Gastroesophageal sphincter (tissue), 4 donors: ENCODE results near the gene NUDT14. TPM values are rescaled to one million over a fixed set of nuclear protein-coding genes. Genes with fewer than 3 reads are reported as not detected.

Source experiments
- ATAC-seq: fragments of 150-250 bp; one replicate; pipeline ENCODE4 v1.9.1; 2016; ENCODE audit warnings: mild to moderate bottlenecking, moderate library complexity
- H3K27ac ChIP-seq, 4 donors: fragments of 200-600 bp; sonication (generic) in 3 of 4; 1 replicate in 3 of 4; 2 replicates in 1 of 4; pipeline ENCODE4 v1.5.1; 2016 to 2019
- H3K27me3 ChIP-seq: fragments of 200-600 bp; sonication (generic); one replicate; pipeline ENCODE4 v1.5.1; 2019
- H3K36me3 ChIP-seq, 2 donors: fragments of 200-600 bp; sonication (generic); one replicate each; pipeline ENCODE4 v1.5.1; 2019; ENCODE audit warnings: control low read depth in 1 of 2
- H3K4me1 ChIP-seq, 3 donors: fragments of 200-600 bp; sonication (generic); 1 replicate in 2 of 3; 2 replicates in 1 of 3; pipeline ENCODE4 v1.5.1; 2016 to 2019; ENCODE audit warnings: control low read depth in 2 of 3
- H3K4me3 ChIP-seq, 2 donors: fragments of 200-600 bp; sonication (generic); one replicate each; pipeline ENCODE4 v1.5.1; 2019; ENCODE audit warnings: mild to moderate bottlenecking in 1 of 2, moderate library complexity in 1 of 2
- H3K9me3 ChIP-seq, 3 donors: fragments of 200-600 bp; sonication (generic); one replicate each; pipeline ENCODE4 v1.5.1; 2017 to 2019; ENCODE audit warnings: control low read depth in 2 of 3
- EP300 ChIP-seq: sonication (generic); formaldehyde crosslinking; IDR thresholded peaks from one replicate; pipeline ENCODE4 v1.6.1; 2017; ENCODE audit warnings: antibody characterized with exemption, mild to moderate bottlenecking
- POLR2A ChIP-seq, 2 donors: fragments of 450-650 bp; IDR thresholded peaks; one replicate each; pipeline ENCODE4 v1.6.1; 2017; ENCODE audit warnings: antibody characterized with exemption in 2 of 2, mild to moderate bottlenecking in 2 of 2, moderate library complexity in 1 of 2
- POLR2AphosphoS5 ChIP-seq: sonication (generic); formaldehyde crosslinking; IDR thresholded peaks from one replicate; pipeline ENCODE4 v1.6.1; 2017; ENCODE audit warnings: antibody characterized with exemption
- WGBS, 2 donors: methylation state at CpG; one replicate each; pipeline ENCODE4 v1.1.5; 2018; ENCODE audit warnings: low coverage in 1 of 2; 5-methylcytosine and 5-hydroxymethylcytosine counted together
- total RNA-seq, 4 donors: library from RNA; depleted of rRNA; stranded (reverse); fragments of >200 nt; gene quantifications; one replicate each; pipeline ENCODE4 v1.1.0, GENCODE V29; 2016
- TF ChIP-seq, protein P1 (sequence below), 4 experiments: fragments of 200-600 bp in 2 of 4; fragments of 450-650 bp in 2 of 4; sonication (generic) in 1 of 4; IDR thresholded peaks; one replicate each; pipeline ENCODE4 v1.5.1; 2017 to 2019; ENCODE audit warnings: antibody characterized with exemption in 4 of 4, mild to moderate bottlenecking in 2 of 4, moderate library complexity in 2 of 4

NUDT14 gene
- total RNA-seq, 4 donors from 2014 or later: 3.4 to 8.4 (median 4.6) TPM

DNA sequence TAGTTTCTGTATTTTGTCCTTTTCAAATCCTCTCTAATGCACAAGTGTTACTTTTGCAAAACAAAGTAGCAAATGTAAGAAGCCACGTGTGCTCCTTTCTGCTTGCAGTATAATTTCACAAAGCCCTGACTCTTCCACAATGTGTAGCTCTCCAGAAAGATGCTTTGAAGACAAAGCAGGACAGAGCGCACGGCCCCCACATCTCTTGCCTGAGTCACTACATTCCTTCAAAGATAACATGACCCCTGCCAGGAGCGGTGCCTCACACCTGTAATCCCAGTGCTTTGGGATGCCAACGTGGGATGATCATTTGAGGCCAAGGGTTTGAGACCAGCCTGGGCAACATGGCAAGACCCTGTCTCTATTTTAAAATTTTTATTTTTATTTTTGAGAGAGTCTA lies 53.1 kb downstream of the NUDT14 start:
- no peaks in the 10 kb centered on the region for H3K36me3 ChIP-seq
- H3K4me1 ChIP-seq: peaks cover 0 to 6% (median 0%) of the 10 kb centered on the region in 3 donors
- H3K4me3 ChIP-seq: no peak overlapping the region
- H3K27me3 ChIP-seq: peaks cover 35% of the 10 kb centered on the region
- TF ChIP-seq, protein P1, sequence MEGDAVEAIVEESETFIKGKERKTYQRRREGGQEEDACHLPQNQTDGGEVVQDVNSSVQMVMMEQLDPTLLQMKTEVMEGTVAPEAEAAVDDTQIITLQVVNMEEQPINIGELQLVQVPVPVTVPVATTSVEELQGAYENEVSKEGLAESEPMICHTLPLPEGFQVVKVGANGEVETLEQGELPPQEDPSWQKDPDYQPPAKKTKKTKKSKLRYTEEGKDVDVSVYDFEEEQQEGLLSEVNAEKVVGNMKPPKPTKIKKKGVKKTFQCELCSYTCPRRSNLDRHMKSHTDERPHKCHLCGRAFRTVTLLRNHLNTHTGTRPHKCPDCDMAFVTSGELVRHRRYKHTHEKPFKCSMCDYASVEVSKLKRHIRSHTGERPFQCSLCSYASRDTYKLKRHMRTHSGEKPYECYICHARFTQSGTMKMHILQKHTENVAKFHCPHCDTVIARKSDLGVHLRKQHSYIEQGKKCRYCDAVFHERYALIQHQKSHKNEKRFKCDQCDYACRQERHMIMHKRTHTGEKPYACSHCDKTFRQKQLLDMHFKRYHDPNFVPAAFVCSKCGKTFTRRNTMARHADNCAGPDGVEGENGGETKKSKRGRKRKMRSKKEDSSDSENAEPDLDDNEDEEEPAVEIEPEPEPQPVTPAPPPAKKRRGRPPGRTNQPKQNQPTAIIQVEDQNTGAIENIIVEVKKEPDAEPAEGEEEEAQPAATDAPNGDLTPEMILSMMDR (IDR thresholded peaks at IDR 0.05): no peak
- TF ChIP-seq POLR2A (IDR thresholded peaks at IDR 0.05) (no peak), POLR2AphosphoS5 (no peak), EP300 (no peak)
- peaks cover 0 to 28% (median 0%) of the 10 kb centered on the region in 3 donors for H3K9me3 ChIP-seq
- no peak overlapping the region for H3K27ac ChIP-seq
- ATAC-seq: no peak
- WGBS, 2 donors: 45 to 54% methylated on average over 1 to 5 of the region's 5 CpGs

DNA sequence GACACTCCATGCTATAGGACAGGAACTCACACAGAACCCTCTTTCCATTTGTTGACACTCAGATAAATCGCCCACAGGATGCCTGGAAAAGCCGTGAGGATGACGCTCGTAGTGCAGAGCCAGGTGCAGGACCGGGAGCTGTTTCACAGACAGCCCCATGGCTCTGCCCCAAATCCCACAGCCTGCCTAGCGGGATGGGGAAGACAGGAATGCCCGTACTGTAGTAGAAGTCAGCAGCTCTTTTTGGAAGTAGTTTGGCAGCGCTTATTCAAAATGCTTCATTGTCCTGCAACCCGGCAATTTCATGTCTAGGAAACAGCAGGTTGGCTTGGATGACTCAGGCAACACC lies 54.2 kb downstream of the NUDT14 start:
- Histone ChIP-seq H3K4me1 (peaks cover 0 to 6% (median 0%) of the 10 kb centered on the region in 3 donors), H3K4me3 (no peak overlapping the region), H3K36me3 (no peaks in the 10 kb centered on the region), H3K27me3 (peaks cover 37% of the 10 kb centered on the region), H3K27ac (no peak overlapping the region), H3K9me3 (peaks cover 0 to 36% (median 1%) of the 10 kb centered on the region in 3 donors)
- WGBS, 2 donors: 5 to 19% methylated on average over 4 to 6 of the region's 9 CpGs
- ATAC-seq: no peak
- TF ChIP-seq, protein P1 (IDR thresholded peaks at IDR 0.05): no peak
- TF ChIP-seq POLR2A (IDR thresholded peaks at IDR 0.05): no peak
- no peak for TF ChIP-seq POLR2AphosphoS5
- TF ChIP-seq EP300: no peak

DNA sequence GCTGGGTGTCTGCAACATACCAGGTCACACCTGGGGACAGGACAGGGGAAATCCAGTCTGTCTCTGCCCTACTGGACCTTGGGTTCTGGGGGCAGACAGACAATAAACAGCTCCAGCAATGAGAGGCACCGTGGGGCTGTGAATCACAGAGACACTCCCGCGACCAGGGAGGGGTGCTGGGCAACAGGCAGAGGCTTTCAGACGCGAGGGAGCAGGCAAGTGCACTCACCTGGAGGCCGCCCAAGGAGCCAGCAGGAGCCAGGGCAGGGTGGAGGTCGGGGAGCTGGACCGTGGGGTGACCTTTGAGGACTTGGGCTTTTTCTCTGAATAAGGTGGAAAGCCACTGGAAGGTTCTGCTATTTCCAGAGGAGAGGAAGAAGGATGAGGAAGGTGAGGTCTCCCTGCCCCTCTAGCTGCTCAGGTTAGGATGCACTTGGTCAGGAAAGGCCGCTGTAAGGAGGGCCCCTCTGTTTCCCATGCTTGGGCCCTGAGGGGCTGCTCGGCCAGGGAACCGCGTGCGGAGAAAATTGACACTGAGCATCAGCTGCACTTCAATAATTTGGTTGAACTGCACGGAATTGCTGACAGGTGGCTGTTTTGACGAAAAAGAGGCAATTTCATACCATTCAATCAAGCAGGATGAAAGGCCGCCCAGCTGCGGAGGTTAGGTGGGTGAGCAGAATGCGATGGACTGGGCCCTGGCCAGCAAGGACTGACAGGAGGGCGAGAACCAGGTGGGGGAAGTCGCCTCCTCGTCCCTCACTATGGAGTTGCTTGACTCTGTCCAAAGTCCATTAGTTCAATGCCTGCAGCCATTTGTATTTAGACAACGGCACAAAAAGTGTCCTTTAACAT lies 54.8 kb downstream of the NUDT14 start:
- Histone ChIP-seq H3K27me3 (peaks cover 33% of the 10 kb centered on the region), H3K9me3 (peaks cover 0 to 36% (median 1%) of the 10 kb centered on the region in 3 donors), H3K27ac (no peak overlapping the region), H3K36me3 (no peaks in the 10 kb centered on the region), H3K4me1 (peaks cover 0 to 6% (median 0%) of the 10 kb centered on the region in 3 donors), H3K4me3 (no peak overlapping the region)
- 56% methylated on average over 10 of the region's 22 CpGs; no CpG with 5 or more reads in 1 of the 2 donors for WGBS, 2 donors
- TF ChIP-seq POLR2AphosphoS5: no peak
- no peak for TF ChIP-seq POLR2A (IDR thresholded peaks at IDR 0.05)
- TF ChIP-seq, protein P1 (IDR thresholded peaks at IDR 0.05): no peak
- no peak for TF ChIP-seq EP300
- no peak for ATAC-seq

DNA sequence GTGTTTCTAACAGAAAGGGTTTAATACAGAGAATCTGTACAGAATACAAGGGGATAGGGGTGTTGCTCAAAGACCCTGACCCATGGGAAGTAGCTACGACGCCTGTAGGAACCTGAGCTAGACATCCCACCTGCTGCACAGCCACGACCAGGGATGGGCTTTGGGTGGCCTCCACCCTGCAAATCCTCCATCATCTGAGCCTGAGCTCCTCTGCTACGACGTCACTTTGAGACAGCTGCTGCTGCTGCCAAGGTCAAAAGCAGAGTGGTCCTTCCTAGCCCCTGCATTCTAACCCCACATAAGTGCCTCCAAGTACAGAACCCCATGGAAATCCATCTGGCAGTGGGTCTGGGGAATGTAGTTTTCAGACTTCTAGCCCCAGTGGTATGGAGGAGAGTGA lies 56.3 kb downstream of the NUDT14 start:
- TF ChIP-seq EP300 (no peak), POLR2AphosphoS5 (no peak), POLR2A (IDR thresholded peaks at IDR 0.05) (no peak)
- TF ChIP-seq, protein P1 (IDR thresholded peaks at IDR 0.05): no peak
- H3K4me3 ChIP-seq: no peak overlapping the region
- peaks cover 33% of the 10 kb centered on the region for H3K27me3 ChIP-seq
- no peaks in the 10 kb centered on the region for H3K36me3 ChIP-seq
- H3K27ac ChIP-seq: no peak overlapping the region
- ATAC-seq: no peak
- H3K4me1 ChIP-seq: peaks cover 0 to 6% (median 0%) of the 10 kb centered on the region in 3 donors
- H3K9me3 ChIP-seq: peaks cover 0 to 38% (median 1%) of the 10 kb centered on the region in 3 donors
- 60 to 78% methylated on average over 3 of the region's 5 CpGs for WGBS, 2 donors
